H9 (cell line): ENCODE measurements around the gene ITPR2. TPM values are rescaled to one million over a fixed set of nuclear protein-coding genes. Genes with fewer than 3 reads are reported as not detected.

Experiments used
- DNase-seq: peaks from one replicate; pipeline ENCODE4 v3.0.0-alpha.2; 2017
- H2AFZ ChIP-seq: one replicate; pipeline ENCODE4 v1.6.1; 2013; ENCODE audit warnings: mild to moderate bottlenecking, low read length, control low read depth, moderate library complexity
- H2AK5ac ChIP-seq: 2 replicates; pipeline ENCODE4 v1.6.1; 2013; ENCODE audit warnings: low read length, control low read depth, mixed read lengths; ENCODE audit not compliant: insufficient read length
- H2BK120ac ChIP-seq: one replicate; pipeline ENCODE4 v1.6.1; 2013; ENCODE audit warnings: low read depth, mild to moderate bottlenecking, low read length, control low read depth, inconsistent platforms; ENCODE audit not compliant: poor library complexity, severe bottlenecking
- H2BK12ac ChIP-seq: 2 replicates; pipeline ENCODE4 v1.6.1; 2013; ENCODE audit warnings: low read length, control low read depth, mixed read lengths, low read depth; ENCODE audit not compliant: insufficient read length
- H2BK15ac ChIP-seq: 2 replicates; pipeline ENCODE4 v1.6.1; 2013; ENCODE audit warnings: low read depth, low read length, control low read depth
- H2BK20ac ChIP-seq: one replicate; pipeline ENCODE4 v1.6.1; 2013; ENCODE audit warnings: low read depth, mild to moderate bottlenecking, low read length, control low read depth, inconsistent platforms; ENCODE audit not compliant: poor library complexity, severe bottlenecking
- H2BK5ac ChIP-seq: 2 replicates; pipeline ENCODE4 v1.6.1; 2013; ENCODE audit warnings: low read length, control low read depth, mixed read lengths; ENCODE audit not compliant: insufficient read length
- H3K14ac ChIP-seq: 2 replicates; pipeline ENCODE4 v1.6.1; 2013; ENCODE audit warnings: low read length, control low read depth; ENCODE audit not compliant: insufficient read depth
- H3K18ac ChIP-seq: 2 replicates; pipeline ENCODE4 v1.6.1; 2013; ENCODE audit warnings: low read depth, mild to moderate bottlenecking, mixed read lengths, low read length, control low read depth; ENCODE audit not compliant: insufficient read length
- H3K23ac ChIP-seq: 2 replicates; pipeline ENCODE4 v1.6.1; 2013; ENCODE audit warnings: low read length, control low read depth, mixed read lengths, low read depth; ENCODE audit not compliant: insufficient read length
- H3K23me2 ChIP-seq: 2 replicates; pipeline ENCODE4 v1.6.1; 2013; ENCODE audit warnings: low read depth, mild to moderate bottlenecking, mixed read lengths, low read length, control low read depth; ENCODE audit not compliant: insufficient read length, poor library complexity, severe bottlenecking
- H3K27ac ChIP-seq: 2 replicates; pipeline ENCODE4 v1.5.1; 2013; ENCODE audit warnings: low read length, control low read depth, mixed read lengths, low read depth; ENCODE audit not compliant: insufficient read length
- H3K27me3 ChIP-seq: 2 replicates; pipeline ENCODE4 v1.6.1; 2013; ENCODE audit warnings: low read length, control low read depth, inconsistent platforms; ENCODE audit not compliant: insufficient read depth
- H3K4ac ChIP-seq: 2 replicates; pipeline ENCODE4 v1.6.1; 2013; ENCODE audit warnings: low read depth, mild to moderate bottlenecking, control low read depth, inconsistent platforms, low read length, moderate library complexity
- H3K4me1 ChIP-seq: 2 replicates; pipeline ENCODE4 v1.6.1; 2013; ENCODE audit warnings: low read length, control low read depth, inconsistent platforms; ENCODE audit not compliant: insufficient read depth
- H3K4me2 ChIP-seq: 2 replicates; pipeline ENCODE4 v1.6.1; 2013; ENCODE audit warnings: low read length, control low read depth, mixed read lengths; ENCODE audit not compliant: insufficient read length, insufficient read depth
- H3K56ac ChIP-seq: 2 replicates; pipeline ENCODE4 v1.6.1; 2013; ENCODE audit warnings: low read depth, mild to moderate bottlenecking, mixed read lengths, low read length, control low read depth; ENCODE audit not compliant: insufficient read length
- H3K79me1 ChIP-seq: 2 replicates; pipeline ENCODE4 v1.6.1; 2013; ENCODE audit warnings: low read depth, mild to moderate bottlenecking, moderate library complexity, low read length, control low read depth, inconsistent platforms; ENCODE audit not compliant: insufficient read depth, poor library complexity, severe bottlenecking
- H3K79me2 ChIP-seq: 2 replicates; pipeline ENCODE4 v1.6.1; 2013; ENCODE audit warnings: low read length, control low read depth, inconsistent platforms; ENCODE audit not compliant: insufficient read depth
- H3K9ac ChIP-seq: 2 replicates; pipeline ENCODE4 v1.6.1; 2013; ENCODE audit warnings: low read length, control low read depth, mixed read lengths; ENCODE audit not compliant: insufficient read length; ENCODE audit errors: extremely low read depth
- H3K9me3 ChIP-seq: one replicate; pipeline ENCODE4 v1.6.1; 2013; ENCODE audit warnings: low read depth, low read length, inconsistent platforms; ENCODE audit not compliant: control insufficient read depth
- H3T11ph ChIP-seq: one replicate; pipeline ENCODE4 v1.6.1; 2013; ENCODE audit warnings: mild to moderate bottlenecking, low read length, control low read depth, inconsistent platforms
- H4K20me1 ChIP-seq: one replicate; pipeline ENCODE4 v1.6.1; 2013; ENCODE audit not compliant: control insufficient read depth, insufficient read length, insufficient read depth
- H4K5ac ChIP-seq: 2 replicates; pipeline ENCODE4 v1.6.1; 2013; ENCODE audit warnings: low read depth, mild to moderate bottlenecking, mixed read lengths, low read length, control low read depth; ENCODE audit not compliant: insufficient read length
- H4K8ac ChIP-seq: replicated peaks from 2 replicates; pipeline ENCODE4 v1.6.1; 2013; ENCODE audit warnings: low read length, control low read depth, mixed read lengths, low read depth; ENCODE audit not compliant: insufficient read length
- H4K91ac ChIP-seq: 2 replicates; pipeline ENCODE4 v1.6.1; 2013; ENCODE audit warnings: low read depth, mild to moderate bottlenecking, moderate library complexity, mixed read lengths, low read length, control low read depth; ENCODE audit not compliant: insufficient read length
- H3K27ac Mint-ChIP-seq, 3 experiments: 2 replicates in 2 of 3; 3 replicates in 1 of 3; pipeline ENCODE4 v1.8.0; 2020 to 2021; ENCODE audit warnings: mixed read lengths in 3 of 3, mild to moderate bottlenecking in 1 of 3, moderate library complexity in 1 of 3
- H3K27me3 Mint-ChIP-seq: 2 replicates; pipeline ENCODE4 v1.8.0; 2021; ENCODE audit warnings: low read depth, mild to moderate bottlenecking, moderate library complexity, mixed read lengths
- H3K36me3 Mint-ChIP-seq, 3 experiments: 2 replicates in 2 of 3; 3 replicates in 1 of 3; pipeline ENCODE4 v1.8.0; 2020 to 2021; ENCODE audit warnings: low read depth in 3 of 3, mixed read lengths in 3 of 3; ENCODE audit not compliant: insufficient read depth in 1 of 3
- H3K4me1 Mint-ChIP-seq, 2 experiments: 2 replicates each; pipeline ENCODE4 v1.8.0; 2020; ENCODE audit warnings: mixed read lengths in 2 of 2
- H3K4me3 Mint-ChIP-seq, 2 experiments: 2 replicates in 1 of 2; 3 replicates in 1 of 2; pipeline ENCODE4 v1.8.0; 2020 to 2021; ENCODE audit warnings: mild to moderate bottlenecking in 2 of 2, mixed read lengths in 2 of 2, moderate library complexity in 1 of 2
- H3K9me3 Mint-ChIP-seq, 2 experiments: 2 replicates in 1 of 2; 3 replicates in 1 of 2; pipeline ENCODE4 v1.8.0; 2020; ENCODE audit warnings: mild to moderate bottlenecking in 2 of 2, mixed read lengths in 2 of 2, moderate library complexity in 1 of 2
- CTCF ChIP-seq: fragments of 200-600 bp; sonication (generic); conservative IDR thresholded peaks from 3 replicates; pipeline ENCODE4 v1.8.0; 2021; ENCODE audit warnings: antibody characterized with exemption, mild to moderate bottlenecking
- WGBS: extraction: QIAGEN DNeasy Blood & Tissue Kit; methylation state at CpG from one replicate; pipeline ENCODE4 v1.1.7; 2013; ENCODE audit warnings: missing lambda C conversion rate, low lambda C conversion rate, mixed read lengths; ENCODE audit not compliant: insufficient read length; ENCODE audit errors: extremely low coverage; 5-methylcytosine and 5-hydroxymethylcytosine counted together
- total RNA-seq: library from RNA; stranded (reverse); gene quantifications from 2 replicates; pipeline ENCODE4 v1.2.1, GENCODE V29; 2021

Gene ITPR2
- total RNA-seq, 1 experiment from 2014 or later = 14.8 TPM

DNA sequence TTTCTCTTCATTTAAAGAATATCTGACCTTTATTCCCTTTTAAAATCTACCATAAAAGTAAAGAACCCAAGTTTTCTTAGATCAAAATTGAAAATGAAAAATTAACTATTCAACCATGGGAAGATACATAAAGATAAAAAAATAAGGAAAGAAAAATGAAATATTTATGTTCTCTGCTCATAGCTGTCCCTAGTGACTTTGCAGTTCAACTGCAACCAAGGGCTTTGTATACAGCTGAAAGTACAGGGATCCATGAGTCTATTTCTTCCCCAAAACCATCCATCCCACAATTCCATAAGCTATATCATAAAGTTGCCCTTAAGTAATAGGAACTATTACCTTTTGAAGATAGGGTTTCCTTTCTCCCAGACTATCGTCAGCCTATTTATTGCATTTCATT, 113.1 kb downstream of the ITPR2 start:
- DNase-seq = no peak
- H3K9me3 ChIP-seq = no peaks in the 10 kb centered on the region
- no peak overlapping the region for H3K27ac ChIP-seq
- H4K91ac ChIP-seq = no peak overlapping the region
- H3K79me2 ChIP-seq = no peaks in the 10 kb centered on the region
- H2BK5ac ChIP-seq = no peak overlapping the region
- no peak overlapping the region for H3K4ac ChIP-seq
- H3K36me3 Mint-ChIP-seq = peaks cover 0 to under 1% (median under 1%) of the 10 kb centered on the region in 3 experiments; a peak in 2 of 7 replicates
- H2BK12ac ChIP-seq = no peak overlapping the region
- no peak overlapping the region for H4K8ac ChIP-seq
- no peak overlapping the region for H2BK15ac ChIP-seq
- H3K14ac ChIP-seq = no peak overlapping the region
- no CpG with 5 or more reads among the region's 1 CpG for WGBS
- H3K27me3 ChIP-seq = no peaks in the 10 kb centered on the region
- no peak overlapping the region for H3K56ac ChIP-seq
- no peak overlapping the region for H2AK5ac ChIP-seq
- no peak overlapping the region for H3K4me3 Mint-ChIP-seq
- no peak overlapping the region for H3K18ac ChIP-seq
- H3T11ph ChIP-seq = no peak overlapping the region
- no peak overlapping the region for H3K4me2 ChIP-seq
- H2BK120ac ChIP-seq = no peak overlapping the region
- H2AFZ ChIP-seq = no peak overlapping the region
- H3K27me3 Mint-ChIP-seq = no peaks in the 10 kb centered on the region
- H3K9me3 Mint-ChIP-seq = no peaks in the 10 kb centered on the region
- no peak overlapping the region for H2BK20ac ChIP-seq
- no peak overlapping the region for H3K23ac ChIP-seq
- H4K20me1 ChIP-seq = no peaks in the 10 kb centered on the region
- H3K4me1 ChIP-seq = no peaks in the 10 kb centered on the region
- H3K4me1 Mint-ChIP-seq = no peaks in the 10 kb centered on the region
- H3K27ac Mint-ChIP-seq = no peak overlapping the region
- no peaks in the 10 kb centered on the region for H3K23me2 ChIP-seq
- peak; percentile 41; the same call in 2 of the 3 replicates for TF ChIP-seq CTCF
- H3K9ac ChIP-seq = no peak overlapping the region
- H4K5ac ChIP-seq = no peak overlapping the region
- no peaks in the 10 kb centered on the region for H3K79me1 ChIP-seq
